Suprapubic skin (tissue), 4 donors: ENCODE measurements around the gene REV3L. TPM values are rescaled to one million over a fixed set of nuclear protein-coding genes. Genes with fewer than 3 reads are reported as not detected.

ENCODE experiments used
- DNase-seq, 2 donors: peaks; one replicate each; pipeline ENCODE4 v3.0.0-alpha.2; 2019; ENCODE audit warnings: low spot score in 2 of 2
- H3K27ac ChIP-seq: fragments of 200-600 bp; sonication (generic); one replicate; pipeline ENCODE4 v1.5.1; 2019
- H3K27me3 ChIP-seq: fragments of 200-600 bp; sonication (generic); one replicate; pipeline ENCODE4 v1.5.1; 2019
- H3K36me3 ChIP-seq: fragments of 200-600 bp; sonication (generic); one replicate; pipeline ENCODE4 v1.5.1; 2019
- H3K4me1 ChIP-seq: fragments of 200-600 bp; sonication (generic); one replicate; pipeline ENCODE4 v1.5.1; 2019
- H3K4me3 ChIP-seq: fragments of 200-600 bp; sonication (generic); one replicate; pipeline ENCODE4 v1.5.1; 2019; ENCODE audit warnings: mild to moderate bottlenecking
- H3K9me3 ChIP-seq: fragments of 200-600 bp; sonication (generic); one replicate; pipeline ENCODE4 v1.5.1; 2019
- CTCF ChIP-seq, 2 donors: fragments of 200-600 bp in 1 of 2; fragments of 450-650 bp in 1 of 2; sonication (generic) in 1 of 2; IDR thresholded peaks; one replicate each; pipeline ENCODE4 v1.5.1; 2016 to 2019; ENCODE audit warnings: antibody characterized with exemption in 2 of 2, mild to moderate bottlenecking in 1 of 2, moderate library complexity in 1 of 2
- EP300 ChIP-seq: sonication (generic); formaldehyde crosslinking; IDR thresholded peaks from one replicate; pipeline ENCODE4 v1.6.1; 2017; ENCODE audit warnings: antibody characterized with exemption
- POLR2A ChIP-seq, 2 donors: fragments of 450-650 bp; IDR thresholded peaks; one replicate each; pipeline ENCODE4 v1.6.1; 2017; ENCODE audit warnings: antibody characterized with exemption in 2 of 2, mild to moderate bottlenecking in 2 of 2, moderate library complexity in 2 of 2
- POLR2AphosphoS5 ChIP-seq, 3 donors: sonication (generic); formaldehyde crosslinking; IDR thresholded peaks; one replicate each; pipeline ENCODE4 v1.6.1; 2017; ENCODE audit warnings: antibody characterized with exemption in 3 of 3
- WGBS: methylation state at CpG from one replicate; pipeline ENCODE4 v1.1.5; 2018; 5-methylcytosine and 5-hydroxymethylcytosine counted together
- total RNA-seq, 4 donors: library from RNA; depleted of rRNA; stranded (reverse); fragments of >200 nt; gene quantifications; one replicate each; pipeline ENCODE4 v1.1.0, GENCODE V29; 2016

Gene REV3L
- total RNA-seq, 4 donors from 2014 or later = 15.7 to 47.5 (median 21.5) TPM

GRCh38 chr6:111276736-111277135 is 206.3 kb downstream of the REV3L start:
- Histone ChIP-seq H3K27me3 (no peaks in the 10 kb centered on the region), H3K4me3 (no peak overlapping the region), H3K9me3 (peaks cover 17% of the 10 kb centered on the region), H3K27ac (no peak overlapping the region), H3K36me3 (peaks cover 67% of the 10 kb centered on the region), H3K4me1 (no peaks in the 10 kb centered on the region)
- TF ChIP-seq EP300 (no peak), POLR2AphosphoS5 (IDR thresholded peaks at IDR 0.05) (no peak), POLR2A (IDR thresholded peaks at IDR 0.05) (no peak), CTCF (IDR thresholded peaks at IDR 0.05) (no peak)
- WGBS = 84% methylated on average over 3 of the region's 3 CpGs
- no peak for DNase-seq

- no peak for DNase-seq
- H3K27ac ChIP-seq = no peak overlapping the region
- H3K9me3 ChIP-seq = peaks cover 17% of the 10 kb centered on the region
- no peaks in the 10 kb centered on the region for H3K27me3 ChIP-seq
- H3K4me1 ChIP-seq = no peaks in the 10 kb centered on the region
- H3K4me3 ChIP-seq = no peak overlapping the region
- 81% methylated on average over 2 of the region's 2 CpGs for WGBS
- TF ChIP-seq CTCF (IDR thresholded peaks at IDR 0.05) (no peak), POLR2A (IDR thresholded peaks at IDR 0.05) (no peak), EP300 (no peak), POLR2AphosphoS5 (IDR thresholded peaks at IDR 0.05) (no peak)
- H3K36me3 ChIP-seq = peaks cover 67% of the 10 kb centered on the region
Measured at GRCh38 chr6:111276335-111276734, 206.7 kb downstream of the REV3L start.

- no peak for DNase-seq
- Histone ChIP-seq H3K4me1 (no peaks in the 10 kb centered on the region), H3K27me3 (no peaks in the 10 kb centered on the region), H3K4me3 (no peak overlapping the region), H3K27ac (no peak overlapping the region), H3K9me3 (peaks cover 17% of the 10 kb centered on the region), H3K36me3 (peaks cover 62% of the 10 kb centered on the region)
- 97% methylated on average over 3 of the region's 3 CpGs for WGBS
- TF ChIP-seq POLR2A (IDR thresholded peaks at IDR 0.05) (no peak), EP300 (no peak), CTCF (IDR thresholded peaks at IDR 0.05) (no peak), POLR2AphosphoS5 (IDR thresholded peaks at IDR 0.05) (no peak)
Measured at GRCh38 chr6:111274593-111275217, 208.3 kb downstream of the REV3L start.

GRCh38 chr6:111270121-111270520 is 212.9 kb downstream of the REV3L start:
- DNase-seq = no peak
- Histone ChIP-seq H3K9me3 (peaks cover 14% of the 10 kb centered on the region), H3K36me3 (peaks cover 44% of the 10 kb centered on the region), H3K4me1 (peaks cover 11% of the 10 kb centered on the region), H3K27ac (no peak overlapping the region), H3K4me3 (no peak overlapping the region), H3K27me3 (no peaks in the 10 kb centered on the region)
- no peak for TF ChIP-seq POLR2A (IDR thresholded peaks at IDR 0.05)
- WGBS = 91% methylated on average over 4 of the region's 4 CpGs

GRCh38 chr6:111269401-111269970 is 213.5 kb downstream of the REV3L start:
- H3K4me1 ChIP-seq = peaks cover 11% of the 10 kb centered on the region

More at GRCh38 chr6:111269401-111269970, 213.5 kb downstream of the REV3L start:
- Histone ChIP-seq H3K4me3 (no peak overlapping the region), H3K27ac (no peak overlapping the region), H3K27me3 (no peaks in the 10 kb centered on the region), H3K9me3 (peaks cover 8% of the 10 kb centered on the region), H3K36me3 (peaks cover 41% of the 10 kb centered on the region)
- DNase-seq = no peak
- TF ChIP-seq POLR2AphosphoS5 (IDR thresholded peaks at IDR 0.05) (no peak), CTCF (IDR thresholded peaks at IDR 0.05) (no peak), EP300 (no peak)
- WGBS = 100% methylated on average over 1 of the region's 1 CpG
